ENCODE data around the gene YIPF4. TPM values are rescaled to one million over a fixed set of nuclear protein-coding genes. Genes with fewer than 3 reads are reported as not detected.

Gene YIPF4
- 21.4 and 24.1 TPM in 2 replicates for total RNA-seq (2021; fragmentation: NEBNext Ultra II Directional; extraction: Animal tissue kit (Norgen Biotek cat#: 25700))
- 1.5 and 2.9 TPM in 2 replicates for polyA plus RNA-seq (2011; rRNA removed)
- 5.4 TPM for polyA plus RNA-seq (2011; cell fraction: cytosol; rRNA removed)
- polyA plus RNA-seq (2011; cell fraction: nucleus; rRNA removed) = 1.9 TPM
- polyA plus RNA-seq (2012, experiment 1 of 2) = 4.5 to 15.4 TPM (median 5.4 TPM) in 4 replicates
- 4.7 TPM for polyA plus RNA-seq (2012, experiment 2 of 2)
- polyA plus RNA-seq (2013, experiment 1 of 2) = 6.2 TPM
- 6.4 TPM for polyA plus RNA-seq (2013, experiment 2 of 2)
- 2.1 and 2.3 TPM in 2 replicates for polyA minus RNA-seq (2011; rRNA and poly(A)+ RNA removed)
- 4.8 TPM for polyA minus RNA-seq (2011; cell fraction: cytosol; rRNA and poly(A)+ RNA removed)
- 5.5 TPM for polyA minus RNA-seq (2011; cell fraction: nucleus; rRNA and poly(A)+ RNA removed)
- long read RNA-seq, experiment 1, full-length matches to known transcripts = 20 of 40 reads
- long read RNA-seq, experiment 1, partial matches to known transcripts = 7 of 40 reads
- long read RNA-seq, experiment 1, other reads (novel, unspliced or antisense) = 13 of 40 reads
- long read RNA-seq, experiment 2, partial matches to known transcripts = 4 of 4 reads
- long read RNA-seq, experiment 2, other reads (novel, unspliced or antisense) = 0 of 4 reads

GRCh38 chr2:32277674-32278477 is at the start of gene YIPF4:
YIPF4 (plus strand) TSS chr2:32277904; CDS start chr2:32278156, 252 bp downstream.
- peak within 1 kb of the TSS; percentile 67 to 84 (median 77) for H3K9ac ChIP-seq (replicated peaks in 1 of 4; ENCODE audit: extremely low read depth in 1 of 4, low read depth in 3 of 4, low read length in 3 of 4)
- DNase-seq (ENCODE audit: low read depth in 1 of 2, low spot score in 2 of 2) (peak; percentile 78 to 95), FAIRE-seq (peak; percentile 88)
- H2AFZ ChIP-seq (ENCODE audit: low read length) = peak within 1 kb of the TSS; percentile 24
- H3K4me1 ChIP-seq (replicated peaks in 1 of 4; ENCODE audit: control insufficient read depth in 3 of 4, insufficient read depth in 4 of 4, low read length in 3 of 4) = peaks cover 0 to 2% (median 0%) of the 10 kb centered on the region in 4 experiments; a peak in 2 of 7 replicates
- no peak within 1 kb of the TSS for H3K4ac ChIP-seq (replicated peaks; ENCODE audit: insufficient read length, low read depth, low read length)
- peak within 1 kb of the TSS; percentile 67 for H4K5ac ChIP-seq (ENCODE audit: insufficient read length, low read depth, low read length)
- peak within 1 kb of the TSS; percentile 98 for H4K8ac ChIP-seq (ENCODE audit: extremely low read depth, insufficient read depth, low read length)
- H3K14ac ChIP-seq (ENCODE audit: insufficient read length) = no peak within 1 kb of the TSS
- 3% methylated on average over 50 of the region's 59 CpGs; no CpG with 5 or more reads in 1 of the 2 experiments for WGBS, 2 experiments (ENCODE audit: extremely low coverage in 1 of 2, insufficient coverage in 1 of 2, insufficient read length in 1 of 2, insufficient replicate concordance in 2 of 2, low coverage in 1 of 2, low lambda C conversion rate in 2 of 2, missing lambda C conversion rate in 1 of 2)
- peaks cover 4% of the 10 kb centered on the region; the same call in 1 of the 2 replicates for H3K23me2 ChIP-seq (ENCODE audit: low read depth, low read length)
- no peak within 1 kb of the TSS for H2BK120ac ChIP-seq (replicated peaks; ENCODE audit: low read depth, low read length)
- H2BK15ac ChIP-seq (ENCODE audit: low read length) = no peak within 1 kb of the TSS; the same call in 1 of the 2 replicates
- no peak within 1 kb of the TSS for H2BK20ac ChIP-seq (ENCODE audit: low read length)
- peak within 1 kb of the TSS; percentile 71 for H3K27ac ChIP-seq (ENCODE audit: low read depth, low read length)
- no peak within 1 kb of the TSS for H3K56ac ChIP-seq (replicated peaks; ENCODE audit: insufficient read length, low read depth, low read length)
- H3K23ac ChIP-seq (ENCODE audit: insufficient read length) = no peak within 1 kb of the TSS
- peak within 1 kb of the TSS; percentile 23 to 76 for H3K4me2 ChIP-seq (ENCODE audit: insufficient read depth in 1 of 2, low read depth in 2 of 2, low read length in 2 of 2)
- peaks cover 0 to 12% of the 10 kb centered on the region in 2 experiments; a peak in 2 of 4 replicates for H3K79me2 ChIP-seq (ENCODE audit: control insufficient read depth in 1 of 2, insufficient read depth in 2 of 2, low read length in 2 of 2)
- H3K27me3 ChIP-seq (replicated peaks in 1 of 4; ENCODE audit: control insufficient read depth in 3 of 4, extremely low read depth in 1 of 4, insufficient read depth in 3 of 4, low read length in 3 of 4) = no peaks in the 10 kb centered on the region
- no peaks in the 10 kb centered on the region for H3K9me3 ChIP-seq (ENCODE audit: insufficient read depth in 2 of 2, low read depth in 1 of 2, low read length in 1 of 2)
- no peak within 1 kb of the TSS; the same call in 1 of the 2 replicates for H3K18ac ChIP-seq (ENCODE audit: extremely low read depth, low read length)
- H3K79me1 ChIP-seq (ENCODE audit: low read depth, low read length) = no peaks in the 10 kb centered on the region; the same call in 1 of the 2 replicates
- POLR2A ChIA-PET (ENCODE audit: partially characterized antibody) = interaction anchor here (0.6 to 2.0 kb wide), 8 partner anchors 10 to 89 kb away, joined by 3 to 8 read pairs (median 3); partner anchors contain the start of gene BIRC6
- H2AK5ac ChIP-seq (ENCODE audit: low read depth, low read length) = no peak within 1 kb of the TSS
- H4K20me1 ChIP-seq (replicated peaks in 1 of 2; ENCODE audit: control insufficient read depth in 1 of 2, insufficient read depth in 2 of 2, low read length in 2 of 2) = no peaks in the 10 kb centered on the region
- H2BK12ac ChIP-seq (ENCODE audit: low read depth, low read length) = no peak within 1 kb of the TSS
- peak within 1 kb of the TSS; percentile 90 to 96 (median 94) for H3K4me3 ChIP-seq (ENCODE audit: extremely low read depth in 1 of 4, insufficient read depth in 2 of 4, low read depth in 3 of 4, low read length in 4 of 4)
- H2BK5ac ChIP-seq (ENCODE audit: low read depth, low read length) = 0 out of 2 replicates have a peak within 1 kb of the TSS, but pooled peaks have one; percentile 5
- CTCF ChIA-PET (ENCODE audit: partially characterized antibody) = no interaction called here
- peak within 1 kb of the TSS; percentile 65 for H4K91ac ChIP-seq (replicated peaks; ENCODE audit: insufficient read length, low read length)
- no peaks in the 10 kb centered on the region for H3K36me3 ChIP-seq (ENCODE audit: control insufficient read depth in 2 of 4, insufficient read depth in 4 of 4, low read length in 3 of 4)
- TF ChIP-seq CHD2 (IDR thresholded peaks at IDR 0.05; ENCODE audit: low read length) (no peak), JUN (IDR thresholded peaks at IDR 0.05; ENCODE audit: low read depth, low read length) (no peak), RXRA (IDR thresholded peaks at IDR 0.05; ENCODE audit: insufficient read depth, low read depth, low read length) (no peak), SIRT6 (IDR thresholded peaks at IDR 0.05; ENCODE audit: low read length) (no peak), EZH2 (IDR thresholded peaks at IDR 0.05; ENCODE audit: low read depth, low read length, severe bottlenecking) (no peak), SIN3A (conservative IDR thresholded peaks at IDR 0.05 in 1 of 2, IDR thresholded peaks at IDR 0.05 in 1 of 2; ENCODE audit: low read depth in 1 of 2, low read length in 2 of 2) (peak; percentile 60 to 82; a peak in 2 of 4 replicates), KDM5A (IDR thresholded peaks at IDR 0.05; ENCODE audit: low read length) (no peak), POU5F1 (IDR thresholded peaks at IDR 0.05; ENCODE audit: low read depth, low read length) (no peak)

Data from H1 (cell line).